Lung (tissue), 12 donors: ENCODE results near the gene TMEM242. TPM values are rescaled to one million over a fixed set of nuclear protein-coding genes. Genes with fewer than 3 reads are reported as not detected.

Experiments used
- ATAC-seq: fragments of 200-7000 bp; cut with Tn5 transposase; one replicate; pipeline ENCODE4 v1.9.1; 2020; ENCODE audit warnings: moderate number of reproducible peaks; ENCODE audit not compliant: insufficient read depth, low FRiP score
- DNase-seq, 3 donors: peaks; one replicate each; pipeline ENCODE4 v3.0.0-alpha.2; 2013 to 2017
- H3K27ac ChIP-seq, 2 donors: one replicate each; pipeline ENCODE4 v1.5.1; 2013; ENCODE audit warnings: mild to moderate bottlenecking in 2 of 2, moderate library complexity in 2 of 2, control low read depth in 1 of 2, inconsistent platforms in 1 of 2, low read depth in 1 of 2, low read length in 1 of 2
- H3K27me3 ChIP-seq, 3 donors: one replicate each; pipeline ENCODE4 v1.5.1; 2013; ENCODE audit warnings: low read length in 2 of 3; ENCODE audit not compliant: control insufficient read depth in 3 of 3, insufficient read depth in 3 of 3
- H3K36me3 ChIP-seq, 4 donors: one replicate each; pipeline ENCODE4 v1.5.1; 2013; ENCODE audit warnings: low read length in 4 of 4, mild to moderate bottlenecking in 1 of 4, moderate library complexity in 1 of 4; ENCODE audit not compliant: control insufficient read depth in 4 of 4, insufficient read depth in 4 of 4
- H3K4me1 ChIP-seq, 5 donors: one replicate each; pipeline ENCODE4 v1.5.1; 2013; ENCODE audit warnings: low read length in 5 of 5, mild to moderate bottlenecking in 2 of 5, moderate library complexity in 1 of 5; ENCODE audit not compliant: control insufficient read depth in 5 of 5, insufficient read depth in 5 of 5
- H3K4me3 ChIP-seq: one replicate; pipeline ENCODE4 v1.5.1; 2013; ENCODE audit warnings: mild to moderate bottlenecking, control low read depth, moderate library complexity
- H3K9ac ChIP-seq, 2 donors: one replicate each; pipeline ENCODE4 v1.5.1; 2013; ENCODE audit warnings: low read length in 2 of 2, control low read depth in 1 of 2; ENCODE audit not compliant: insufficient read depth in 1 of 2
- H3K9me3 ChIP-seq, 4 donors: one replicate each; pipeline ENCODE4 v1.5.1; 2013; ENCODE audit warnings: low read length in 3 of 4, mild to moderate bottlenecking in 1 of 4, moderate library complexity in 1 of 4; ENCODE audit not compliant: control insufficient read depth in 4 of 4, insufficient read depth in 3 of 4
- WGBS, 2 donors: extraction: QIAGEN DNeasy Blood & Tissue Kit; methylation state at CpG; one replicate each; pipeline ENCODE4 v1.1.7; 2013; 5-methylcytosine and 5-hydroxymethylcytosine counted together
- polyA plus RNA-seq, 2 donors: library from polyadenylated mRNA; stranded (reverse); fragments of 200-250 nt; gene quantifications; one replicate each; pipeline ENCODE4 v1.2.1, GENCODE V29; 2013
- total RNA-seq, 2 donors: library from RNA; depleted of rRNA in 1 of 2; stranded (reverse); fragments of >200 nt in 1 of 2; gene quantifications; one replicate each; pipeline ENCODE4 v1.2.1, GENCODE V29; 2014 to 2021
- TF ChIP-seq, protein P1 (sequence below): IDR thresholded peaks from 2 replicates; pipeline ENCODE4 v1.5.1; 2012; ENCODE audit warnings: mild to moderate bottlenecking; ENCODE audit errors: control extremely low read depth, extremely low read depth
- donor health status: control.
- donor health status: control.
- donor health status: Bipolar disorder and iron deficiency.
- donor health status: healthy.
- donor health status: DM: yes; HTN: yes; CAD: no.

TMEM242 gene
- total and polyA plus RNA-seq, 4 donors: 4.4 to 11.5 (median 8.3) TPM

DNA sequence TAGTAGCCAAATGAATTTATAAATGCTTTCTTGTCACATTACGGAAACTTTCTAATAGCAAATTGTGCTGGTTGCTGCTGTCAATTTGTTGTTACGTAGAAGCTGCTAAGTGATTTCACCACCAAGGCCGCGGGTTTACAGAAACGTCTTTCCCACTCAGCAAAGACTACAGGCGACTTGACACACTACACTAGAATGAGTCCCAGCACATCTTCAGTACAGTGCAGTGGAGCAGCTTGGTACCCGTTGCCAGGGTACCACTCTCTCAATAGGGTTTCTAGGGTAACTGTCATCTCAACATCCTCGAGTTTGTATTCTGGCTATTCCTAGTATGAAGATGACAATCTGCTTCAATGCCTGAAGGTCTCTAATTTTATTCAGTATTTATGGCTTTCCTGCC lies 35.0 kb upstream of the TMEM242 start:
- Histone ChIP-seq H3K4me1 (no peaks in the 10 kb centered on the region), H3K9me3 (peaks cover 0 to 2% (median 0%) of the 10 kb centered on the region in 4 donors), H3K9ac (no peak overlapping the region), H3K36me3 (no peaks in the 10 kb centered on the region), H3K4me3 (no peak overlapping the region), H3K27ac (no peak overlapping the region), H3K27me3 (no peaks in the 10 kb centered on the region)
- TF ChIP-seq, protein P1, sequence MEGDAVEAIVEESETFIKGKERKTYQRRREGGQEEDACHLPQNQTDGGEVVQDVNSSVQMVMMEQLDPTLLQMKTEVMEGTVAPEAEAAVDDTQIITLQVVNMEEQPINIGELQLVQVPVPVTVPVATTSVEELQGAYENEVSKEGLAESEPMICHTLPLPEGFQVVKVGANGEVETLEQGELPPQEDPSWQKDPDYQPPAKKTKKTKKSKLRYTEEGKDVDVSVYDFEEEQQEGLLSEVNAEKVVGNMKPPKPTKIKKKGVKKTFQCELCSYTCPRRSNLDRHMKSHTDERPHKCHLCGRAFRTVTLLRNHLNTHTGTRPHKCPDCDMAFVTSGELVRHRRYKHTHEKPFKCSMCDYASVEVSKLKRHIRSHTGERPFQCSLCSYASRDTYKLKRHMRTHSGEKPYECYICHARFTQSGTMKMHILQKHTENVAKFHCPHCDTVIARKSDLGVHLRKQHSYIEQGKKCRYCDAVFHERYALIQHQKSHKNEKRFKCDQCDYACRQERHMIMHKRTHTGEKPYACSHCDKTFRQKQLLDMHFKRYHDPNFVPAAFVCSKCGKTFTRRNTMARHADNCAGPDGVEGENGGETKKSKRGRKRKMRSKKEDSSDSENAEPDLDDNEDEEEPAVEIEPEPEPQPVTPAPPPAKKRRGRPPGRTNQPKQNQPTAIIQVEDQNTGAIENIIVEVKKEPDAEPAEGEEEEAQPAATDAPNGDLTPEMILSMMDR: no peak
- DNase-seq (no peak), ATAC-seq (no peak)
- 85 to 86% methylated on average over 8 of the region's 8 CpGs for whole genome bisulfite sequencing, 2 donors

DNA sequence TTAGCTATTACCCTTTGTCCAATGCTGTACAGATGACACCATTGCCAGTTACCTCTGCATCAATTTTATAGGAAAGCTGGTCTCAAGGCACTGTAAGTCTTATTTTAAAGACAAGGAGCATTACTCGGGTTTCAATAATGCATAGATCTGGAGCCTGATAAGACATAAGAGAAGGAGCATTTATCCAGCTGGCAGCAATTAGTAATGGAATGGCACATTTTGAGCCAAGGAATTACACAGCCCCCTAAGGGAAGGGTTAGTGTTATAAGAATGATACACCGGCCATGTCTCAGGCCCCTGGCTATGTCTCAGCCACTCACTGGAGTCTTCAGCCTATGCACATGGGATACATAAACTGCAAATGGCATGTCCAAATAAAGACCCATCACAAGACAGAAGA lies 23.1 kb upstream of the TMEM242 start:
- DNase-seq (no peak), ATAC-seq (no peak)
- no peak overlapping the region for H3K4me3 ChIP-seq
- no peaks in the 10 kb centered on the region for H3K36me3 ChIP-seq
- no peaks in the 10 kb centered on the region for H3K4me1 ChIP-seq
- no peak overlapping the region for H3K27ac ChIP-seq
- 83 to 97% methylated on average over 2 of the region's 2 CpGs for WGBS, 2 donors
- no peak overlapping the region for H3K9ac ChIP-seq
- no peaks in the 10 kb centered on the region for H3K9me3 ChIP-seq
- no peaks in the 10 kb centered on the region for H3K27me3 ChIP-seq
- TF ChIP-seq, protein P1: no peak

DNA sequence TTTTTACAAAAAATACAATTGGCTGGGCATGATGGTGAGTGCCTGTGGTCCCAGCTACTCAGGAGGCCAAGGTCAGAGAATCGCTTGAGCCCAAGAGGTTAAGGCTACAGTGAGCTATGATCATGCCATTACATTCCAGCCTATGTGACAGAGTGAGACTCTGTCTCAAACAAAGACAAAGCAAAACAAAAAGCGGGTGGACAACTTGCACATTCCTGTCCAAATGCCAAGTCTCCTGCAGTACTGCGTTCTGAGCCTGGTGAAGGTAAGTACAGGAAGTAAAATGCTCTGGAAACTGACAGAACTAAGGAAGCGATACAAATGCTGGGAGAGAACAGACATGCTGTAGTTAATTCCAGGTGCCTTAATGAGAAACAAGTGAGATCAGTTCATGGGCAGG lies 20.4 kb upstream of the TMEM242 start:
- WGBS, 2 donors: 55 to 80% methylated on average over 4 of the region's 4 CpGs
- H3K27ac ChIP-seq: no peak overlapping the region

More for the DNA sequence above, 20.4 kb upstream of the TMEM242 start:
- ATAC-seq (no peak), DNase-seq (peak; percentile 14 to 26 (median 21))
- Histone ChIP-seq H3K9ac (no peak overlapping the region), H3K27me3 (no peaks in the 10 kb centered on the region), H3K4me1 (no peaks in the 10 kb centered on the region), H3K36me3 (no peaks in the 10 kb centered on the region), H3K4me3 (no peak overlapping the region), H3K9me3 (no peaks in the 10 kb centered on the region)
- TF ChIP-seq, protein P1: no peak
